SK-N-SH treated with all-trans-retinoic acid at 6 μM for 48 hours (cell line): ENCODE results near the gene MYLK.

Experiments used
- ATAC-seq: fragments of 200-7000 bp; cut with Tn5 transposase; 3 replicates; pipeline ENCODE4 v1.9.1; 2020; ENCODE audit warnings: mild to moderate bottlenecking, moderate library complexity
- ARNTL ChIP-seq: fragments of 450-650 bp; formaldehyde crosslinking; IDR thresholded peaks from 2 replicates; pipeline ENCODE4 v1.5.0; 2020; ENCODE audit warnings: low read depth, mild to moderate bottlenecking, moderate library complexity, borderline replicate concordance
- BACH2 ChIP-seq: fragments of 250-450 bp; sonication (Bioruptor Pico); IDR thresholded peaks from 2 replicates; pipeline ENCODE4 v1.9.0; 2021; ENCODE audit warnings: mild to moderate bottlenecking, borderline replicate concordance
- CREB5 ChIP-seq: fragments of 250-450 bp; sonication (Bioruptor Pico); IDR thresholded peaks from 2 replicates; pipeline ENCODE4 v1.5.1; 2020; ENCODE audit warnings: low read depth, mild to moderate bottlenecking, moderate library complexity
- CSDC2 ChIP-seq: fragments of 250-450 bp; sonication (Bioruptor Pico); IDR thresholded peaks from 2 replicates; pipeline ENCODE4 v1.5.0; 2020; ENCODE audit warnings: mild to moderate bottlenecking, moderate library complexity
- CSRNP3 ChIP-seq: fragments of 250-450 bp; sonication (Bioruptor Pico); IDR thresholded peaks from 2 replicates; pipeline ENCODE4 v1.5.1; 2021; ENCODE audit warnings: mild to moderate bottlenecking, moderate library complexity
- ESRRG ChIP-seq: fragments of 250-450 bp; sonication (Bioruptor Pico); IDR thresholded peaks from 2 replicates; pipeline ENCODE4 v1.6.1; 2021; ENCODE audit warnings: mild to moderate bottlenecking
- GLIS3 ChIP-seq: fragments of 250-450 bp; sonication (Bioruptor Pico); IDR thresholded peaks from 2 replicates; pipeline ENCODE4 v1.5.0; 2020; ENCODE audit warnings: mild to moderate bottlenecking, moderate library complexity
- ISL1 ChIP-seq: fragments of 250-450 bp; sonication (Bioruptor Pico); IDR thresholded peaks from 2 replicates; pipeline ENCODE4 v2.1.2; 2022; ENCODE audit warnings: mild to moderate bottlenecking, moderate library complexity
- OSR1 ChIP-seq: fragments of 250-450 bp; sonication (Bioruptor Pico); IDR thresholded peaks from 2 replicates; pipeline ENCODE4 v1.8.0; 2022; ENCODE audit warnings: moderate library complexity, mild to moderate bottlenecking, inconsistent platforms
- PATZ1 ChIP-seq: fragments of 250-450 bp; sonication (Bioruptor Pico); IDR thresholded peaks from 2 replicates; pipeline ENCODE4 v1.8.0; 2020; ENCODE audit warnings: mild to moderate bottlenecking, moderate library complexity, borderline replicate concordance
- RARB ChIP-seq: fragments of 250-450 bp; sonication (Bioruptor Pico); IDR thresholded peaks from 2 replicates; pipeline ENCODE4 v1.8.0; 2021; ENCODE audit warnings: mild to moderate bottlenecking, moderate library complexity
- SNAI2 ChIP-seq: fragments of 250-450 bp; sonication (Bioruptor Pico); IDR thresholded peaks from 2 replicates; pipeline ENCODE4 v1.5.0; 2020; ENCODE audit warnings: mild to moderate bottlenecking, moderate library complexity
- TCF4 ChIP-seq: fragments of 250-450 bp; sonication (Bioruptor Pico); IDR thresholded peaks from 2 replicates; pipeline ENCODE4 v1.8.0; 2021; ENCODE audit warnings: mild to moderate bottlenecking, moderate library complexity, borderline replicate concordance
- ZC3H10 ChIP-seq: fragments of 250-450 bp; sonication (Bioruptor Pico); IDR thresholded peaks from 2 replicates; pipeline ENCODE4 v1.5.1; 2021; ENCODE audit warnings: mild to moderate bottlenecking, moderate library complexity
- ZFP3 ChIP-seq: fragments of 250-450 bp; sonication (Bioruptor Pico); IDR thresholded peaks from 2 replicates; pipeline ENCODE4 v1.5.0; 2020; ENCODE audit warnings: mild to moderate bottlenecking, moderate library complexity
- ZNF8 ChIP-seq: fragments of 450-650 bp; formaldehyde crosslinking; IDR thresholded peaks from 2 replicates; pipeline ENCODE4 v1.5.0; 2020; ENCODE audit warnings: mild to moderate bottlenecking, moderate library complexity
- TF ChIP-seq, protein P1 (sequence below): fragments of 250-450 bp; sonication (Bioruptor Pico); IDR thresholded peaks from 2 replicates; pipeline ENCODE4 v1.8.0; 2021; ENCODE audit warnings: low read depth, mild to moderate bottlenecking, moderate library complexity, borderline replicate concordance
- TF ChIP-seq, protein P2 (sequence below): fragments of 250-450 bp; sonication (Bioruptor Pico); IDR thresholded peaks from 2 replicates; pipeline ENCODE4 v1.5.0; 2020; ENCODE audit warnings: mild to moderate bottlenecking, moderate library complexity

MYLK gene

GRCh38 chr3:123621186-123621849 is 262.8 kb downstream of the MYLK start:
- TF ChIP-seq OSR1 (no peak), TCF4 (CRISPR knock-in tag) (no peak), ZC3H10 (CRISPR knock-in tag) (no peak), CSDC2 (CRISPR knock-in tag) (no peak)
- TF ChIP-seq, protein P1, sequence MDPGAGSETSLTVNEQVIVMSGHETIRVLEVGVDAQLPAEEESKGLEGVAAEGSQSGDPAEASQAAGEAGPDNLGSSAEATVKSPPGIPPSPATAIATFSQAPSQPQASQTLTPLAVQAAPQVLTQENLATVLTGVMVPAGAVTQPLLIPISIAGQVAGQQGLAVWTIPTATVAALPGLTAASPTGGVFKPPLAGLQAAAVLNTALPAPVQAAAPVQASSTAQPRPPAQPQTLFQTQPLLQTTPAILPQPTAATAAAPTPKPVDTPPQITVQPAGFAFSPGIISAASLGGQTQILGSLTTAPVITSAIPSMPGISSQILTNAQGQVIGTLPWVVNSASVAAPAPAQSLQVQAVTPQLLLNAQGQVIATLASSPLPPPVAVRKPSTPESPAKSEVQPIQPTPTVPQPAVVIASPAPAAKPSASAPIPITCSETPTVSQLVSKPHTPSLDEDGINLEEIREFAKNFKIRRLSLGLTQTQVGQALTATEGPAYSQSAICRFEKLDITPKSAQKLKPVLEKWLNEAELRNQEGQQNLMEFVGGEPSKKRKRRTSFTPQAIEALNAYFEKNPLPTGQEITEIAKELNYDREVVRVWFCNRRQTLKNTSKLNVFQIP (CRISPR knock-in tag), result no peak
- TF ChIP-seq, protein P2, sequence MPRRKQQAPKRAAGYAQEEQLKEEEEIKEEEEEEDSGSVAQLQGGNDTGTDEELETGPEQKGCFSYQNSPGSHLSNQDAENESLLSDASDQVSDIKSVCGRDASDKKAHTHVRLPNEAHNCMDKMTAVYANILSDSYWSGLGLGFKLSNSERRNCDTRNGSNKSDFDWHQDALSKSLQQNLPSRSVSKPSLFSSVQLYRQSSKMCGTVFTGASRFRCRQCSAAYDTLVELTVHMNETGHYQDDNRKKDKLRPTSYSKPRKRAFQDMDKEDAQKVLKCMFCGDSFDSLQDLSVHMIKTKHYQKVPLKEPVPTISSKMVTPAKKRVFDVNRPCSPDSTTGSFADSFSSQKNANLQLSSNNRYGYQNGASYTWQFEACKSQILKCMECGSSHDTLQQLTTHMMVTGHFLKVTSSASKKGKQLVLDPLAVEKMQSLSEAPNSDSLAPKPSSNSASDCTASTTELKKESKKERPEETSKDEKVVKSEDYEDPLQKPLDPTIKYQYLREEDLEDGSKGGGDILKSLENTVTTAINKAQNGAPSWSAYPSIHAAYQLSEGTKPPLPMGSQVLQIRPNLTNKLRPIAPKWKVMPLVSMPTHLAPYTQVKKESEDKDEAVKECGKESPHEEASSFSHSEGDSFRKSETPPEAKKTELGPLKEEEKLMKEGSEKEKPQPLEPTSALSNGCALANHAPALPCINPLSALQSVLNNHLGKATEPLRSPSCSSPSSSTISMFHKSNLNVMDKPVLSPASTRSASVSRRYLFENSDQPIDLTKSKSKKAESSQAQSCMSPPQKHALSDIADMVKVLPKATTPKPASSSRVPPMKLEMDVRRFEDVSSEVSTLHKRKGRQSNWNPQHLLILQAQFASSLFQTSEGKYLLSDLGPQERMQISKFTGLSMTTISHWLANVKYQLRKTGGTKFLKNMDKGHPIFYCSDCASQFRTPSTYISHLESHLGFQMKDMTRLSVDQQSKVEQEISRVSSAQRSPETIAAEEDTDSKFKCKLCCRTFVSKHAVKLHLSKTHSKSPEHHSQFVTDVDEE (CRISPR knock-in tag), result no peak
- no peak for ATAC-seq

GRCh38 chr3:123620343-123620742 is 263.8 kb downstream of the MYLK start:
- ATAC-seq, result no peak
- no peak for TF ChIP-seq PATZ1 (CRISPR knock-in tag)
- TF ChIP-seq ISL1, result no peak
- no peak for TF ChIP-seq ZC3H10 (CRISPR knock-in tag)

DNA sequence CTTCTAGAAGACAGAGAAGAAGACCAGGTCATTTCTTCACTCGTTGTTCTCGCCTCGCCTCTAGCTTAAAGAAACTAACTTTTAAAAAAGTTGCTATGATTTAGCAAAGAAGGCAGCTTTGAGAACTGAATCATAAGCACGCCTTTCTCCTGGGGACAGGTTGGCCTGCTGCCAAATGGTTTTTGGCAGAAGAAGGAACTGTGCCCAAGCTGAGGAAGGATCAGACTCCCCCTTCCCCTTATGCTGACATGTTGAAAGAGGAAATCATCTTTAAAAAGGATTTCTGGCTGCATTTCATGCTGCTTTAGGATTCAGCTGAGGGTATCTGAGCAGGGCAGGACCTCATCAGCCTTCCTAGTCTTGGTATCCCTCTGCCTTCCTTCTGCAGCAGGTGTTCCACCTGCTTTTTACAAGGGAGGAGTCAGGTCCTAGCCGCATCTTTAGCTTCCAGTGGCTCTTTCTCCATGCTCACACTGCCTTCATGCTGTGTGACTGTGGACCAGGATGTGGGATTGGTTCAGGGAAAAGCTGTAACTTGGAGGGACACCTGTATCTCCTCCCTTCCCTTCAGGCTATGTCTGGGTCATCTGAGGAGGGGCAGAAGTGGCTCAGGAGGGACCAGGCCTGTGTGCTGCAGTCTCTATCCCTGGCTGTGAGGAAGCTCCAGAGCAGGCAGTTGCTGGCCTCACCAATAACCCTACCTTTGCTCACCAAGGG is 265.2 kb downstream of the MYLK start:
- peak; percentile 60 for ATAC-seq
- no peak for TF ChIP-seq ZC3H10 (CRISPR knock-in tag)
- no peak for TF ChIP-seq RARB (CRISPR knock-in tag)
- TF ChIP-seq ARNTL (CRISPR knock-in tag), result no peak
- TF ChIP-seq SNAI2 (CRISPR knock-in tag), result no peak
- no peak for TF ChIP-seq ZFP3
- TF ChIP-seq ESRRG (CRISPR knock-in tag), result no peak
- no peak for TF ChIP-seq GLIS3 (CRISPR knock-in tag)
- TF ChIP-seq OSR1, result no peak
- TF ChIP-seq ZNF8 (CRISPR knock-in tag), result no peak
- no peak for TF ChIP-seq CSRNP3 (CRISPR knock-in tag)
- no peak for TF ChIP-seq PATZ1 (CRISPR knock-in tag)
- TF ChIP-seq BACH2, result no peak
- TF ChIP-seq, protein P1 (CRISPR knock-in tag), result no peak
- TF ChIP-seq, protein P2 (CRISPR knock-in tag), result no peak
- no peak for TF ChIP-seq CSDC2 (CRISPR knock-in tag)
- no peak for TF ChIP-seq CREB5 (CRISPR knock-in tag)
- TF ChIP-seq, all 23 proteins: peak for 0
